Body of pancreas (tissue), 4 donors: ENCODE results near the gene RHBDD3. TPM values are rescaled to one million over a fixed set of nuclear protein-coding genes. Genes with fewer than 3 reads are reported as not detected.

Experiments
- ATAC-seq: fragments of 150-250 bp; one replicate; pipeline ENCODE4 v1.9.1; 2016
- DNase-seq, 4 donors: peaks; one replicate each; pipeline ENCODE4 v3.0.0-alpha.2; 2019
- H3K27ac ChIP-seq, 4 donors: fragments of 200-600 bp; sonication (generic); 1 replicate in 3 of 4; 2 replicates in 1 of 4; pipeline versions ENCODE4 v1.5.1 to v1.6.1; 2016 to 2019; ENCODE audit warnings: mild to moderate bottlenecking in 1 of 4, mixed read lengths in 1 of 4, moderate library complexity in 1 of 4
- H3K27me3 ChIP-seq, 2 donors: fragments of 200-600 bp; sonication (generic); one replicate each; pipeline ENCODE4 v1.6.0; 2016; ENCODE audit warnings: mild to moderate bottlenecking in 1 of 2
- H3K36me3 ChIP-seq, 2 donors: fragments of 200-600 bp; sonication (generic); replicated peaks in 1 of 2; 2 replicates each; pipeline ENCODE4 v1.5.1; 2016; ENCODE audit warnings: low read depth in 2 of 2; ENCODE audit not compliant: insufficient read depth in 1 of 2
- H3K4me1 ChIP-seq: fragments of 200-600 bp; sonication (generic); one replicate; pipeline ENCODE4 v1.6.0; 2016
- H3K4me3 ChIP-seq, 2 donors: fragments of 200-600 bp; sonication (generic); 1 replicate in 1 of 2; 2 replicates in 1 of 2; pipeline ENCODE4 v1.5.1; 2016 to 2019
- H3K9me3 ChIP-seq, 3 donors: fragments of 200-600 bp; sonication (generic); 1 replicate in 2 of 3; 2 replicates in 1 of 3; pipeline ENCODE4 v1.5.1; 2016
- POLR2A ChIP-seq, 3 donors: fragments of 450-650 bp; IDR thresholded peaks; one replicate each; pipeline ENCODE4 v1.6.1; 2016; ENCODE audit warnings: antibody characterized with exemption in 3 of 3, mild to moderate bottlenecking in 2 of 3
- WGBS, 2 donors: methylation state at CpG; one replicate each; pipeline ENCODE4 v1.1.5; 2017; 5-methylcytosine and 5-hydroxymethylcytosine counted together
- intact Hi-C: fragments of 100-400 bp; cut with DNase I; formaldehyde crosslinking; loops from one replicate; pipeline ENCODE4 v1.15.1; 2023
- total RNA-seq, 2 donors: library from RNA; depleted of rRNA; stranded (reverse); fragments of >200 nt; gene quantifications; one replicate each; pipeline ENCODE4 v1.1.0, GENCODE V29; 2016
- TF ChIP-seq, protein P1 (sequence below), 7 experiments: fragments of 450-650 bp in 4 of 7; fragments of 200-600 bp in 3 of 7; sonication (generic) in 3 of 7; IDR thresholded peaks; one replicate each; pipeline ENCODE4 v1.5.1; 2016 to 2019; ENCODE audit warnings: antibody characterized with exemption in 7 of 7

Gene RHBDD3
- total RNA-seq, 2 donors from 2014 or later = 32.4 to 42.2 TPM

DNA sequence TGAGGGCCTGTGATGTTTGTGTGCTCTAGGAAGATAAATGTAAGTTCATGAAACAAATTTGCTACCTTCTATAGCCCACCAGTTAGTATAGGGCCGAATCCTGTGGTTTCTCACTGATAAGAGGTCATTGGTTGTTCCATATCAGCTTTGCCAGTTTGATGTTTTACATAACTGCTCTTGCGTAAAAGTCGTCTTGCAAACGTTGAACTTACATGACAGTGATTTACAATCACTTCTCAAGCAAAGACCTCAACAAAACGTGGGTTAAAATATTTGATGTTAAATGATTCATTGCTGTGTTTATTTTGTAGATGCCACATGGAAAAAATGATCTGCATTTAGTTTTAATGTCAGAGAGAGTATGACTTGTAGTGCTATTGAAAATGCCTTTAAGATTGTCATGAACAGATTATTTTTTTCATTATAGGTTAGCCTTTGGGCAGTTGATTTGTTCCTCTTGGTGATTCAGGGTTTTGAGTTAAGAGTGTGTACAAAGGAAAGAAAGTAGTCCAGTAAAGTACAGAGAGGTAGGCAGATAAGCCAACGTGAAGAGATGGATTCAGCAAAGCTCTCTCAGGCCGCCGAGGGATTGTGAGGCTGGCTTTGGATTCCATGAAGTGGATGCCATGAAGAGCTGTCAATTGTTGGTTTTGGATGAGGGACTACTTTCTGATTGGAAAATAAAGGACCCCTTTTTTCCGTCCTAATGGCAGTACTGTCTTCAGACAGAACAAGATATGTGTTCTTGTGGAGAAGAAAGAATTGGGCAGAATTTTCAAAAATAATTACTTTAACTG, 2.9 kb upstream of the RHBDD3 start:
- peaks cover 67% of the 10 kb centered on the region for H3K4me1 ChIP-seq
- H3K36me3 ChIP-seq = peaks cover 0 to 3% of the 10 kb centered on the region in 2 donors
- intact Hi-C loops = no loop called here
- H3K9me3 ChIP-seq = no peaks in the 10 kb centered on the region
- H3K27me3 ChIP-seq = no peaks in the 10 kb centered on the region
- DNase-seq (no peak), ATAC-seq (no peak)
- 8% methylated on average over 9 of the region's 9 CpGs for WGBS, 2 donors
- TF ChIP-seq POLR2A (IDR thresholded peaks at IDR 0.05) = no peak
- no peak overlapping the region for H3K4me3 ChIP-seq
- H3K27ac ChIP-seq = peak overlapping the region; percentile 99 to 100 (median 100)

- 2 to 3% methylated on average over 13 of the region's 13 CpGs for WGBS, 2 donors
- H3K9me3 ChIP-seq = no peaks in the 10 kb centered on the region
- H3K27me3 ChIP-seq = no peaks in the 10 kb centered on the region
- ATAC-seq (no peak), DNase-seq (peak in 2 of 4 donors; percentile 38 to 49)
- no peak for TF ChIP-seq POLR2A (IDR thresholded peaks at IDR 0.05)
- TF ChIP-seq, protein P1, sequence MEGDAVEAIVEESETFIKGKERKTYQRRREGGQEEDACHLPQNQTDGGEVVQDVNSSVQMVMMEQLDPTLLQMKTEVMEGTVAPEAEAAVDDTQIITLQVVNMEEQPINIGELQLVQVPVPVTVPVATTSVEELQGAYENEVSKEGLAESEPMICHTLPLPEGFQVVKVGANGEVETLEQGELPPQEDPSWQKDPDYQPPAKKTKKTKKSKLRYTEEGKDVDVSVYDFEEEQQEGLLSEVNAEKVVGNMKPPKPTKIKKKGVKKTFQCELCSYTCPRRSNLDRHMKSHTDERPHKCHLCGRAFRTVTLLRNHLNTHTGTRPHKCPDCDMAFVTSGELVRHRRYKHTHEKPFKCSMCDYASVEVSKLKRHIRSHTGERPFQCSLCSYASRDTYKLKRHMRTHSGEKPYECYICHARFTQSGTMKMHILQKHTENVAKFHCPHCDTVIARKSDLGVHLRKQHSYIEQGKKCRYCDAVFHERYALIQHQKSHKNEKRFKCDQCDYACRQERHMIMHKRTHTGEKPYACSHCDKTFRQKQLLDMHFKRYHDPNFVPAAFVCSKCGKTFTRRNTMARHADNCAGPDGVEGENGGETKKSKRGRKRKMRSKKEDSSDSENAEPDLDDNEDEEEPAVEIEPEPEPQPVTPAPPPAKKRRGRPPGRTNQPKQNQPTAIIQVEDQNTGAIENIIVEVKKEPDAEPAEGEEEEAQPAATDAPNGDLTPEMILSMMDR (IDR thresholded peaks at IDR 0.05) = no peak
- peak overlapping the region; percentile 74 to 79 for H3K4me3 ChIP-seq
- peaks cover 60% of the 10 kb centered on the region for H3K4me1 ChIP-seq
- H3K27ac ChIP-seq = peak overlapping the region; percentile 99 to 100 (median 100)
- H3K36me3 ChIP-seq = peaks cover 0 to 3% of the 10 kb centered on the region in 2 donors
- intact Hi-C loops = no loop called here
Measured at GRCh38 chr22:29269731-29270474, 2.1 kb upstream of the RHBDD3 start.

DNA sequence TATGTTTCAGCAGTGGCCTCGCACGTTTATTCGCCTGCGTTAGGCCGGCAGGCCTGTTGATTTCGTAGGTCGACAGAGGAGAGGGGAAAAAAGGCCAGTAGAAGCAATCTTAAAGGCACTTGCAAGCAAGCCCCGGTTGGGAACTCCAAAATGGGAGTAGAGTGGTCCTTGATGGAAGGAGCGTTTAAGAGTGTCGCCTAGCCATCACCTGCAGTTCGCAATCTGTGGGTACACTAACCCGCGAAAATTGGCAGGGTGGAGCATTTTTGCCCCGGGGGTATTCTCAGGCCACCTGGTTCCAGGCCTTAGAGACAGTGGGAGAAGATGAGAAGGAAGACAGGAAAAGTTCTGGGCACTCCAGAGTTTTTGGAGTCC, 1.4 kb upstream of the RHBDD3 start:
- H3K27me3 ChIP-seq = no peaks in the 10 kb centered on the region
- intact Hi-C loops = no loop called here
- WGBS, 2 donors = 1 to 2% methylated on average over 14 of the region's 14 CpGs
- ATAC-seq (no peak), DNase-seq (peak in 1 of 4 donors; percentile 8)
- peak overlapping the region; percentile 74 to 79 for H3K4me3 ChIP-seq
- peak overlapping the region; percentile 99 to 100 (median 100) for H3K27ac ChIP-seq
- H3K9me3 ChIP-seq = no peaks in the 10 kb centered on the region
- TF ChIP-seq, protein P1 (IDR thresholded peaks at IDR 0.05) = no peak
- no peak for TF ChIP-seq POLR2A (IDR thresholded peaks at IDR 0.05)
- peaks cover 0 to 3% of the 10 kb centered on the region in 2 donors for H3K36me3 ChIP-seq
- peaks cover 61% of the 10 kb centered on the region for H3K4me1 ChIP-seq

- intact Hi-C loops = no loop called here
- WGBS, 2 donors = 0 to 1% methylated on average over 18 to 47 of the region's 51 CpGs
- Histone ChIP-seq H3K27me3 (no peaks in the 10 kb centered on the region), H3K9me3 (no peaks in the 10 kb centered on the region), H3K27ac (peak overlapping the region; percentile 99 to 100 (median 100)), H3K4me3 (peak overlapping the region; percentile 74 to 79), H3K36me3 (peaks cover 0 to 3% of the 10 kb centered on the region in 2 donors), H3K4me1 (peaks cover 66% of the 10 kb centered on the region)
- TF ChIP-seq, protein P1 (IDR thresholded peaks at IDR 0.05) = no peak
- TF ChIP-seq POLR2A (IDR thresholded peaks at IDR 0.05) = no peak
- peak; percentile 42 for ATAC-seq
- DNase-seq = peak; percentile 64 to 73 (median 66)
Measured at GRCh38 chr22:29268511-29269229, 889 bp upstream of the RHBDD3 start.

DNA sequence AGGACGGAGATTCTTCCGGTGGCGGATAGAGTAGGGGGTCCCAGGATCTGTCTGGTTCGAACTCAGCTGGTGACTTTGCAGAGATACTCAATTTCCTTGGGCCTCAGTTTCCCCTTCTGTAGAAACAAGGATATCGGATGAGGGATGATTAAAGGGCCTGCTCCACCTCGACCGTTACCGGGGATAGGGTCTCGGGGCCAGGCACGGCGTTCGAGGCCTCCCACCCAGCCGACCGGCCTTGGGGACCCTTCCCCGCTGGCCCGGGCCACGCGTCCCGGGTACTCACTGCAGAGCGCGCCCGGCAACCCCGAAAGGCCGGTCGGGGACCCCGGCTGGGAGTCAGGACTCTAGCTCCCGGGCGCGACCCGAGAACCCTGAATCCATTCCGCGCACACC, 321 bp downstream of the RHBDD3 start:
- WGBS, 2 donors = 0% methylated on average over 5 to 32 of the region's 32 CpGs
- peak overlapping the region; percentile 99 to 100 (median 100) for H3K27ac ChIP-seq

More for the DNA sequence above, 321 bp downstream of the RHBDD3 start:
- ATAC-seq (no peak), DNase-seq (no peak)
- Histone ChIP-seq H3K4me1 (peaks cover 61% of the 10 kb centered on the region), H3K9me3 (no peaks in the 10 kb centered on the region), H3K36me3 (no peaks in the 10 kb centered on the region), H3K27me3 (no peaks in the 10 kb centered on the region), H3K4me3 (peak overlapping the region; percentile 74 to 79)
- intact Hi-C loops = no loop called here
- TF ChIP-seq, protein P1 (IDR thresholded peaks at IDR 0.05) = peak in 1 of 7 experiments; percentile 2
- no peak for TF ChIP-seq POLR2A (IDR thresholded peaks at IDR 0.05)
